Measurements from ENCODE around the gene ARVCF. TPM values are rescaled to one million over a fixed set of nuclear protein-coding genes. Genes with fewer than 3 reads are reported as not detected.

ARVCF gene
- total RNA-seq, 1 experiment from 2014 or later: 12.0 TPM

GRCh38 chr22:20002636-20003035 lies 14.0 kb downstream of the ARVCF start:
- Mint-ChIP-seq H3K27me3 (ENCODE audit: insufficient read depth, unreplicated experiment) (no peaks in the 10 kb centered on the region), H3K9me3 (ENCODE audit: unreplicated experiment) (peaks cover 18% of the 10 kb centered on the region), H3K4me1 (ENCODE audit: low read depth, unreplicated experiment) (no peaks in the 10 kb centered on the region), H3K27ac (ENCODE audit: unreplicated experiment) (no peak overlapping the region), H3K36me3 (ENCODE audit: insufficient read depth, unreplicated experiment) (no peaks in the 10 kb centered on the region), H3K4me3 (ENCODE audit: unreplicated experiment) (no peak overlapping the region)
- ChIA-PET POLR2A (no interaction called here), CTCF (no interaction called here)
- Histone ChIP-seq H3K4me1 (no peaks in the 10 kb centered on the region), H3K4me3 (ENCODE audit: low read depth, low read length) (no peak overlapping the region), H3K27me3 (replicated peaks; ENCODE audit: control insufficient read depth, insufficient read depth, low read length) (no peaks in the 10 kb centered on the region), H3K36me3 (ENCODE audit: control insufficient read depth, insufficient read depth, low read length) (no peaks in the 10 kb centered on the region), H3K9me3 (peaks cover 19% of the 10 kb centered on the region)
- intact Hi-C loops (cut with micrococcal nuclease; ENCODE audit: unreplicated experiment): no loop called here
- DNase-seq: no peak
- BruUV-seq (replicated peaks): no TSS peak
- TF ChIP-seq CTCF (IDR thresholded peaks at IDR 0.05; ENCODE audit: insufficient read depth in 1 of 2, low read depth in 1 of 2, low read length in 1 of 2, severe bottlenecking in 1 of 2, unreplicated experiment in 1 of 2): no peak

- no peak for DNase-seq
- H3K36me3 ChIP-seq (ENCODE audit: control insufficient read depth, insufficient read depth, low read length): no peaks in the 10 kb centered on the region
- H3K27me3 ChIP-seq (replicated peaks; ENCODE audit: control insufficient read depth, insufficient read depth, low read length): no peaks in the 10 kb centered on the region
- intact Hi-C loops (cut with micrococcal nuclease; ENCODE audit: unreplicated experiment): no loop called here
- CTCF ChIA-PET: no interaction called here
- no peak overlapping the region for H3K4me3 ChIP-seq (ENCODE audit: low read depth, low read length)
- H3K27me3 Mint-ChIP-seq (ENCODE audit: insufficient read depth, unreplicated experiment): no peaks in the 10 kb centered on the region
- no peaks in the 10 kb centered on the region for H3K4me1 ChIP-seq
- no peak for TF ChIP-seq CTCF (IDR thresholded peaks at IDR 0.05; ENCODE audit: insufficient read depth in 1 of 2, low read depth in 1 of 2, low read length in 1 of 2, severe bottlenecking in 1 of 2, unreplicated experiment in 1 of 2)
- POLR2A ChIA-PET: no interaction called here
- H3K27ac Mint-ChIP-seq (ENCODE audit: unreplicated experiment): no peak overlapping the region
- H3K9me3 Mint-ChIP-seq (ENCODE audit: unreplicated experiment): peaks cover 18% of the 10 kb centered on the region
- BruUV-seq (replicated peaks): no TSS peak
- peaks cover 19% of the 10 kb centered on the region for H3K9me3 ChIP-seq
- no peaks in the 10 kb centered on the region for H3K36me3 Mint-ChIP-seq (ENCODE audit: insufficient read depth, unreplicated experiment)
- no peak overlapping the region for H3K4me3 Mint-ChIP-seq (ENCODE audit: unreplicated experiment)
- H3K4me1 Mint-ChIP-seq (ENCODE audit: low read depth, unreplicated experiment): no peaks in the 10 kb centered on the region
Measured at GRCh38 chr22:20002128-20002527, 14.5 kb downstream of the ARVCF start.

GRCh38 chr22:20001082-20001638 lies 15.5 kb downstream of the ARVCF start:
- peaks cover 18% of the 10 kb centered on the region for H3K9me3 Mint-ChIP-seq (ENCODE audit: unreplicated experiment)
- Histone ChIP-seq H3K36me3 (ENCODE audit: control insufficient read depth, insufficient read depth, low read length) (no peaks in the 10 kb centered on the region), H3K4me3 (ENCODE audit: low read depth, low read length) (no peak overlapping the region), H3K9me3 (peaks cover 19% of the 10 kb centered on the region), H3K4me1 (no peaks in the 10 kb centered on the region), H3K27me3 (replicated peaks; ENCODE audit: control insufficient read depth, insufficient read depth, low read length) (no peaks in the 10 kb centered on the region)
- no TSS peak for BruUV-seq (replicated peaks)
- intact Hi-C loops (cut with micrococcal nuclease; ENCODE audit: unreplicated experiment): no loop called here
- ChIA-PET CTCF (no interaction called here), POLR2A (no interaction called here)
- no peaks in the 10 kb centered on the region for H3K4me1 Mint-ChIP-seq (ENCODE audit: low read depth, unreplicated experiment)
- no peak for TF ChIP-seq CTCF (IDR thresholded peaks at IDR 0.05; ENCODE audit: insufficient read depth in 1 of 2, low read depth in 1 of 2, low read length in 1 of 2, severe bottlenecking in 1 of 2, unreplicated experiment in 1 of 2)
- H3K4me3 Mint-ChIP-seq (ENCODE audit: unreplicated experiment): no peak overlapping the region
- H3K27me3 Mint-ChIP-seq (ENCODE audit: insufficient read depth, unreplicated experiment): no peaks in the 10 kb centered on the region
- no peaks in the 10 kb centered on the region for H3K36me3 Mint-ChIP-seq (ENCODE audit: insufficient read depth, unreplicated experiment)
- no peak for DNase-seq
- no peak overlapping the region for H3K27ac Mint-ChIP-seq (ENCODE audit: unreplicated experiment)

All from Caco-2 (cell line).